ENCODE data around the gene ARMH1. TPM values are rescaled to one million over a fixed set of nuclear protein-coding genes. Genes with fewer than 3 reads are reported as not detected.
A peak's percentile ranks its signal among the peaks of the same experiment; 100 is the strongest.

ARMH1 gene
- total RNA-seq (2021; ENCODE audit: unreplicated experiment) (2.8 TPM), Bru-seq, nascent RNA (percentile 50 among the genes with signal in this experiment), BruChase-seq, experiment 1, labeled RNA remaining after a 2-hour chase (percentile 60 among the genes with signal in this experiment), BruChase-seq, experiment 2, labeled RNA remaining after a 6-hour chase (percentile 65 among the genes with signal in this experiment)
- polyA plus RNA-seq (2012; ENCODE audit: insufficient read length): 4.5 TPM
- long read RNA-seq, partial matches to known transcripts: 0 of 6 reads
- long read RNA-seq, other reads (novel, unspliced or antisense): 6 of 6 reads

DNA sequence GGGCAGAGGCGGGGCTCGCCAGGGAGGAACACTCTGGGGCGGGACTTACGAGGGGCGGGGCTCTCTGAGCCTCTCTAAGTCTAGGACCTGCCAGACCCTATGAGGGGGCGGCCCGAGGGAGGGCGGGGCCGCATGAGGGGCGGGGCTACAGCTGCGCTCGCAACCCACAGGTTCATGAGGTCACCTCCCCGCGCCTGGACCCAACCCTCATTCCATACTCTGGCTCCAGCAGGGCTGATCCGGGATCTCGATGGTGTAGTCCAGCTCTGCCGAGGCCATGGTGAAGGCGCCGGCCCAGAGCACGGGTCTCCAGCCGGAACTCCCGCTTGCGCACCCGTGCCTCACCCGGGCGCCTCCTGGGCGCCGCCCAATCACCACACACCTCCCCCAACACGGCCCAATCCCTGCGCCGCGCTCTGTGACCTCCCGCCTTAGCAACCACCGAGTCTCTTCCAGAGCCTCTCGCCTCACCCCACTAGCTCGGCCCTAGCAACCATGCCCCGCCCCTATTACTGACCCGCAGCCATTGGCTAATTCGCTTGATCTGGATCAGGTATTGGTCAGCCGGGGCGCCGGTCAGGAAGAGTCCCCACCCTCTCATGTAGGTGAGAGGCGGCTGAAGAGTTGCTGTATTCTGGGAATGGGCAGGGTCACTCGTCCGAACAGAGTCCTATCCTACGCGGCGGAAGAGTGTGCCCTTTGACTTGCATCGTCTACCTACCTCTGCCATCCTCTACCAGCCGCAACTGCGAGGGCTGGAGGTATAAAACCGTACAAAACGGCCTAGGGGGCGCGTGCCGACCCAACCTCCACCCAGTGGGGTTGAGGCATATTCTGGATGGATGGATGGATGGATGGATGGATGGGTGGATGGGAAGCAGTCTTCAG is at the start of gene ARMH1, which contains the start of gene TMEM53:
ARMH1 (plus strand) TSS at position 602 of the 888 bp plus-strand sequence. CDS start 14,984 bp downstream, outside the sequence.
TMEM53 (minus strand) TSS at position 369 of the 888 bp plus-strand sequence; CDS start at position 279, 90 bp downstream.
- CTCF ChIA-PET: interaction anchor here (0.7 kb wide), 1 partner anchor 505 kb away, joined by 3 read pairs; no protein-coding TSS in a partner anchor
- in situ Hi-C loops (cut with HindIII; ENCODE audit: low pct_unique_long_range_greater_than_20kb, low sequenced_read_pairs): no loop called here
- peak; percentile 94 for DNase-seq (ENCODE audit: low read depth, low spot score)
- Histone ChIP-seq H3K27ac (ENCODE audit: low read length) (peak within 1 kb of the TSS; percentile 93), H3K36me3 (ENCODE audit: control insufficient read depth, insufficient read depth, low read length) (no peaks in the 10 kb centered on the region), H3K4me1 (ENCODE audit: control insufficient read depth, insufficient read depth, low read length) (peaks cover 26% of the 10 kb centered on the region), H3K4me3 (ENCODE audit: low read depth in 2 of 2, low read length in 2 of 2) (peak within 1 kb of the TSS; percentile 72 to 96), H3K27me3 (ENCODE audit: control insufficient read depth, insufficient read depth, low read length) (no peaks in the 10 kb centered on the region), H3K9me3 (ENCODE audit: control insufficient read depth, insufficient read depth, low read depth, low read length) (no peaks in the 10 kb centered on the region)
- intact Hi-C loops (cut with micrococcal nuclease; ENCODE audit: unreplicated experiment): no loop called here
- TF ChIP-seq CTCF (IDR thresholded peaks at IDR 0.05): no peak
- no peak for TF ChIP-seq TCF7L2 (IDR thresholded peaks at IDR 0.05; ENCODE audit: low read depth, low read length)
- peak; percentile 90 for TF ChIP-seq POLR2AphosphoS5 (IDR thresholded peaks at IDR 0.05; ENCODE audit: low read depth, low read length)
- TF ChIP-seq SIN3A (IDR thresholded peaks at IDR 0.05; ENCODE audit: borderline replicate concordance, insufficient read depth, low read depth, low read length): 0 out of 2 replicates have a peak, but pooled peaks have one; percentile 67
- no peak for TF ChIP-seq REST (IDR thresholded peaks at IDR 0.05; ENCODE audit: insufficient read depth in 1 of 2, low read depth in 2 of 2, low read length in 1 of 2)
- peak; percentile 98 for ATAC-seq
- POLR2A ChIA-PET: interaction anchor here (0.6 to 1.6 kb wide), 4 partner anchors 37 to 57 kb away, joined by 3 to 13 read pairs (median 4); no protein-coding TSS in a partner anchor
- no TSS peak for BruUV-seq (replicated peaks)

DNA sequence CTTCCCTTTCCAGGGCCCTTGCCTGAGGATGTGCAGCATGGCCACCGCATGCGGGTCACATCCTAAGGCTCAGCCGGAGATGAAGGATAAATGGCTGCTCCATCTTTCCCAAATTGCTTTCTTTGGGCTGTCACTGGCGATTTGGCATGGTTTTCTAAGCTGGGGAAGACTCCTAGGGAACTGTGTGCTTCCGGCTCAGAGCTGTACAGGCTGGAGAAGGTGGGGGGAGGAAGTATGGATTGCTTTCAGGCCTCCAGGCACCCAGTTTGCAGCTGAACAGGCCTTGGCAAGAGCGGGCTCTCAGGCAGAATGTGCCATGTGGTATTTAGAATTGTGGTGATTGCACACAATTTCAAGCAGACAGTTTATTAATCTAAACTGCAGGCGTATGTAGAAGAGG is 49.2 kb upstream of the ARMH1 start:
- in situ Hi-C loops (cut with HindIII; ENCODE audit: low pct_unique_long_range_greater_than_20kb, low sequenced_read_pairs): no loop called here

More for the DNA sequence above, 49.2 kb upstream of the ARMH1 start:
- H3K36me3 ChIP-seq (ENCODE audit: control insufficient read depth, insufficient read depth, low read length): no peaks in the 10 kb centered on the region
- CTCF ChIA-PET: no interaction called here
- H3K4me1 ChIP-seq (ENCODE audit: control insufficient read depth, insufficient read depth, low read length): no peaks in the 10 kb centered on the region
- H3K9me3 ChIP-seq (ENCODE audit: control insufficient read depth, insufficient read depth, low read depth, low read length): no peaks in the 10 kb centered on the region
- H3K27ac ChIP-seq (ENCODE audit: low read length): no peak overlapping the region
- H3K27me3 ChIP-seq (ENCODE audit: control insufficient read depth, insufficient read depth, low read length): no peaks in the 10 kb centered on the region
- intact Hi-C loops (cut with micrococcal nuclease; ENCODE audit: unreplicated experiment): no loop called here
- TF ChIP-seq REST (IDR thresholded peaks at IDR 0.05; ENCODE audit: insufficient read depth in 1 of 2, low read depth in 2 of 2, low read length in 1 of 2): no peak
- H3K4me3 ChIP-seq (ENCODE audit: low read depth in 2 of 2, low read length in 2 of 2): no peak overlapping the region
- no TSS peak for BruUV-seq (replicated peaks)
- ATAC-seq: no peak
- POLR2A ChIA-PET: no interaction called here
- DNase-seq (ENCODE audit: low read depth, low spot score): no peak
